Right ventricle myocardium superior (tissue), 1 donor: Measurements from ENCODE around the gene DLG1. TPM values are rescaled to one million over a fixed set of nuclear protein-coding genes. Genes with fewer than 3 reads are reported as not detected.

Experiments used
- ATAC-seq: fragments of 200-7000 bp; cut with Tn5 transposase; one replicate; pipeline ENCODE4 v1.9.1; 2020; ENCODE audit warnings: mild to moderate bottlenecking; ENCODE audit not compliant: poor library complexity
- DNase-seq: peaks from one replicate; pipeline ENCODE4 v3.0.0-alpha.2; 2020
- intact Hi-C: fragments of 100-400 bp; cut with DNase I; formaldehyde crosslinking; loops from one replicate; pipeline ENCODE4 v1.11.2; 2022
- total RNA-seq: library from RNA; stranded (reverse); fragmentation: NEBNext Ultra II Directional; extraction: Animal tissue kit (Norgen Biotek cat#: 25700); gene quantifications from one replicate; pipeline ENCODE4 v1.2.1, GENCODE V29; 2021
- donor health status: DM: no; HTN: yes; CAD: no; lungs with severe emphysema.

DLG1 gene
- total RNA-seq, 1 donor from 2014 or later, result 40.7 TPM

DNA sequence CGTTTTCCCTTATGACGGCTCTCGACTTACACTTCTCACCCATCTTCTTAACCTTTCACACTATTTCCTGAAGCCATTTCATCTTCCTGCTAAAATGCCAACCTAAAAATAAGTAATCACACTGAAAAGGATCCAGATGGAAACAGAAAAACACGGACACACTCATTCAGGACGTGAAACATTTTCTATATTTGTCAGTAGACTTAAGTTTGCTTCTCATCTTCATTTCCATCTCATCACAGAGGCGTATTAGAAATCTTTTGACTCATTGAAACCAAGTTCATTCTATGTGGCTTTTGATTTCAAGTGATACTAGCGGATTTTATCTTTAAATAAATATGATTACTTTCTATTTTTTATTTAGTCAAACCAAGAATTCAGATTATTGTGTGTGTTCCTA is 27.4 kb upstream of the DLG1 start:
- ATAC-seq, result no peak
- intact Hi-C loops, result no loop called here

DNA sequence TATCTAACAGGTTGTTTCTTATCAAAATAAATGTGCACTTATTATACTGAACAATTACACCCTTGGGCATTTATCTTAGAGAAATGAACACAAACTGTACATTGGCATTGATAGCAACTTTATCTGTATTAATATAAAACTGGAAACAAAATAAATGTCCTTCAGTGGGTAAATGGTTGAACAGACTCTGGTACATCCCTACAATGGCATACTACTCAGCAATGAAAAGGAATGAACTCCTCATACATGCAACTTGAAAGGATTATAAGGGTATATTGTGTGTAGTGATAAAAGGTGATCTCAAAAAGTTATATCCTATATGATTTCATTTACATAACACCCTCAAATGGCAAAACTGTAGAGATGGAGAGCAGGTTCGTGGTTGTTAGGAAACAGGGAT is 23.7 kb upstream of the DLG1 start:
- no peak for DNase-seq
- intact Hi-C loops, result no loop called here

More for the DNA sequence above, 27.4 kb upstream of the DLG1 start:
- no peak for DNase-seq

DNA sequence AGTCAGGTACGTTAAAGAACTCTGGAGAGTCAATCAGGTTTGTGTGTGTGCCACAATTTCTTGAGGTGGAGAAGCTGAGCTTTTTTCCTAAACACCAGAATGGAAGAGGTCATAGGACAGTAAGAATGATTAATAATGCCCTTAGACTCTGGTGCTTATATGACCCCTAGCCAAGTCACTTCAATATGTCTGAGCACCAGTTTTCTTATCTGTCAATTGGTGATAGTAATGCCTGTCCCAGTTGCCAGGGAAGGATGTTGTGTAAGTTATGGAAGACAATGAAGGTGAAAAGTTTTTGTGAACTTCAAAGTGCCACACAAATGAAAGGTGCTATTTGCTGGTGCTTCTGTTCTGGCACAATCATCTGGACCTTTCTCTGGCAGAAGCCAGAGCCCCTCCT is 22.2 kb upstream of the DLG1 start:
- ATAC-seq (peak; percentile 46), DNase-seq (no peak)
- intact Hi-C loops, result no loop called here

More for the DNA sequence above, 23.7 kb upstream of the DLG1 start:
- ATAC-seq, result no peak

DNA sequence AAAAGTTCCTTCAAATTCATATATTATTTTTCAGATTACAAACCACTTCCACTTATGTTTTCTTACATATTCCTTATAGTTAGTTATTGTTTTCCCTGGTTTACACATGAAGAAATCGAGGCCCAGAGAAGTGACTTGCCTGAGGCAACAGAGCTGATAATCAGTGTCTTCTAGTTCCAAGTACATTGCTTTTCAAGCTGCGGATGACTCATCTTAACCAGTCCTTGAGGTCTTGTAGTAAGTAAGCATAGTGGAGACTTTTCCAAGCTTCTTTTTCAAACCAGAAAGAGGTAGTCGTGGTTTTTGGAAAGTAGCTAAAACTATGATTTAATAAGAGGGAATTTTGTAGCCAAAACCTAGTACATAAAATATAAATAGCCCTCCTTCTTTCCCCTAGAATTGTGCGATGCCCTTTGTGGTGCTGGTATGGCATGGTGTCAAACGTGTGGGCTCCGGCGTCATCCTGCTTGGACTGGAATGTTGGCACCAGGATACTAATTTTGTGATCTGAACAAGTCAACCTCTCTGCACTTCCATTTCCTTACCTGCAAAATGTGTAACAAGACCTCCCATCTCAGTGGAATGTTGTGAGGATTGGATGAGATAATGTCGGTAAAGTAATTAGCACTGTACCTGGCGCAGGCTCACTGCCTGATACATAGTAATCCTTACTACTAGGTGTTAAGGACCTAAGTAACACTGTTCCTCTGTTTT is 19.0 kb upstream of the DLG1 start:
- DNase-seq, result no peak
- ATAC-seq, result peak; percentile 75
- intact Hi-C loops, result no loop called here

DNA sequence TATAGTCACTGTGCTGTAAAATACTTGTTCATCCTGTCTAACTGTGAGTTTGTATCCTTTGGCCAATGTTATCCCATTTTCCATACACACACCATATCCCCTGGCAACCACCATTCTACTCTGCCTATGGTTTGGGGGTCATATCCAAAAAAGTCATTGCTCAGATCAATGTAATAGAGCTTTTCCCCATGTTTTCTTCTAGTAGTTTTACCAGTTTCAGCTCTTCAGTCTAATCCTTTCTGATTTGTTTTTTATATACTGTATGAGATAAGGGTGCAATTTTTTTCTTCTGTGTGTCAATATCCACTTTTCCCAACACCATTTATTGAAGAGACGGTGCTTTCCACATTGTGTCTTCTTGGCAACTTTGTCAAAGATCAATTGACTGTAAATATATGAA is 14.0 kb upstream of the DLG1 start:
- DNase-seq, result no peak
- no peak for ATAC-seq
- intact Hi-C loops, result no loop called here

DNA sequence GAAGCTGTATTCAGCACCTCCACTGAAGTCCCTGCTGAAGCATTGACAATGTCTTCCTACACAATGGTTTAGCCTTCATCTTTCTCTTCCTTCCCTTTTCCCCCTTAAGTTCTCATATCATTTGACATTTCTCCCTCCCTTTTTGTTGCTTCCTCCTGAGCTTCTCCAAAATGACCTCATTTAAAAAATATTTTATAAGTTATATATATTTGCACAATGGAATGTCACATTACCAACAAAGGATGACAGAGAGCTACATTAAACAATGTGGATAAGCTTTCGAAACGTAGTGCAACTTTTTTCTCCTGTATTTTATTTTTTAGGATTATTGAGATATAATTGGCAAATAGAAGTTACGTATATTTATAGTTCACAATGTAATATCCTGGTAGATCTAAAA is 13.2 kb upstream of the DLG1 start:
- intact Hi-C loops, result no loop called here
- ATAC-seq (no peak), DNase-seq (no peak)

DNA sequence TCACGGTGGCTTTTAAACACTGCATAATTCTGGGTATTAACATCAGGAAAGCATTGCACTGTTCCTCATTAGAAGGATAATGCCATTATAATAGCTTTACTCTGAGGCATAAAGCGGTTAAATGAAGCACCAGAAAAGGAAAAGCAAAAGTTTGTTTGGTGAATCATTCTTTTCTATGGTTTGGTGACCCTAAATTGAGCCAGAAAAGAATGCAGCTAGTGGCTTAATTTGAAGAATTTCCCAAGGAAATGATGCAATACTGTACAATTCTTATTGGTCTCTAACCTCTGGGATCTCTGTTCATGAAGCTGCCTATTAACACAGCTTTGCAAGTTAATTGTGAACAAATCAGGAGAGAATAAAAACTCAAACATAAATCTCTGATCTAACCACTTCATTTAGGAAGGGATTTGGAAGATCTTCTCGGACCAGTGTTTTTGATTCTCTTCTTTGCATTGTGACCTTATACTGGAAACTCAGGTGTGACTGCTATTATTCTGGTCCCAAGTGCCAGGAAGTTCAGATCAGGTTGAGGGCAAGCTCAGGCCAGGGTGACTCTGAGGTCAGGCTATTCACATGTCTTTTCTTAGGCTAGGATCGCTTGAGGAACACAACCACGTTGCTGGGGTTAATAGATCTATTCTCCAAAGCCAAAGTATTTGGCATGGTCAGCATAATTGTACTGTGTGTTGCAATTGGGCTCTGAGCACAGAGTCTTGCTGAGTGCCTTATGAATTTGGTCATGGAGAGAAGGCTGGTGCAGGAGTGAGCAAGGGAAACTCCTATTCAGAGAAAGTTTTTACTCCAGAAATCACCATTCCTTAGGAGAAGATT is 11.3 kb upstream of the DLG1 start:
- intact Hi-C loops, result no loop called here
- peak; percentile 93 for ATAC-seq
- no peak for DNase-seq

DNA sequence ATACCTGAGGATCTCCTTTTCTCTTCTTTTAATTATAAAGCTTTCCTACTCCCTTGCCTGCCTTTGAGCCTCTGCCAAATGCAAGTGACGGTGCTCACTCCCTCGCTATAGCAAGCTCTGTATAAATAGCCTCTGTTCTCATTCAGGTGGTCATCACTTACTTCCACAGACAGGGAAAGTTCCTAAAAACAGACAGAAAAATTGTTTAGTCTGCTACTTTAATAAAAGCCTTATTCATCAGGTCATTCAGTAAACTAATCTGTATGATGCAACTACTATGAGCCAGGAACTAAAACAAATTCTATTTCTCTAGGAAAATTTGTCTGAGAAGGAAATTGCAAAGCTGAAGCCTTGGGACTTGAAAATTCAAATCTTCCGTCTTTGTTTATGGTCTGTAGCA is 10.2 kb upstream of the DLG1 start:
- intact Hi-C loops, result no loop called here
- ATAC-seq (no peak), DNase-seq (no peak)

DNA sequence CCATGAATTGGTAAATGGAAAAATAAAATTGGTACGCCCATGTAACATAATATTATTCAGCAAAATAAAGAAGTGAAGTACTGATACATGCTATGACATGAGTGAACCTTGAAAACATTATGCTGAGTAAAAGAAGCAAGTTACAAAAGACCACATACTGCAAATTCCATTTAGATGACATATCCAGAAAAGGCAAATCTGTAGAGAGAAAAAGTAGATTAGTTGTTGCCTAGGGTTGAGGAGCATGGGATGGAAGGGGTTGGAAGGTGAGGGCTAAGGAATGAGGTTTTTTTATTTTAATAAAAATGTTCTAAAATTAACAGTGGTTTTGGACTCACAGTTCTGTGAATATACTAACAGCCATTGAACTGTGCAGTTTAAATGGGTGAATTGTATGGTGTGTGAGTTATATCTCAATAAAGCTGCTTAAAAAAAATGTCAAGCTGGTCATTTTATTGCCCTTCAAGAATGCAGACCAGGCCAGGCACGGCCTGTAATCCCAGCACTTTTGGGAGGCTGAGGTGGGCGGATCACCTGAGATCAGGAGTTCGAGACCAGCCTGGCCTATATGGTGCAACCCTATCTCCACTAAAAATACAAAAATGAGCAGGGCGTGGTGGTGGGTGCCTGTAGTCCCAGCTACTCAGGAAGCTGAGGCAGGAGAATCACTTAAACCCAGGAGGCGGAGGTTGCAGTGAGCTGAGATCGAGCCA is 8.1 kb upstream of the DLG1 start:
- no peak for DNase-seq
- intact Hi-C loops, result no loop called here
- no peak for ATAC-seq

DNA sequence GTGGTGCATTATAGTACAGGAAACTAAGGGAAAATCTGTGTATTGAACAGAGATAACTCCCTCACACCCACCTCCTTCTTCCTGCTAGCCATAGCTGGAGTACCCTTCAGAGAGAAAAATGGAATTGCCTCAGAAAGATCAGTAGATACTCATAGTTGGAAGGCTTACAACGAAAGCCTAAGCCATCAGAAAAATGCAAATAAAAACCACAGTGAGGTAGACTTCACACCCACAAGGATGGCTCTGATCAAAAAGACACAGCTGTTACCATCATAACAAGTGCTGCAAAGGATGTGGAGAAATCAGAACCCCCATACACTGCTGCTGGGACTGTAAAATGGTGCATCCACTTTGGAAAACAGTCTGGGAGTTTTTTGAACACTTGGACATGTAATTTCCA is 7.4 kb upstream of the DLG1 start:
- ATAC-seq (no peak), DNase-seq (no peak)
- intact Hi-C loops, result no loop called here

DNA sequence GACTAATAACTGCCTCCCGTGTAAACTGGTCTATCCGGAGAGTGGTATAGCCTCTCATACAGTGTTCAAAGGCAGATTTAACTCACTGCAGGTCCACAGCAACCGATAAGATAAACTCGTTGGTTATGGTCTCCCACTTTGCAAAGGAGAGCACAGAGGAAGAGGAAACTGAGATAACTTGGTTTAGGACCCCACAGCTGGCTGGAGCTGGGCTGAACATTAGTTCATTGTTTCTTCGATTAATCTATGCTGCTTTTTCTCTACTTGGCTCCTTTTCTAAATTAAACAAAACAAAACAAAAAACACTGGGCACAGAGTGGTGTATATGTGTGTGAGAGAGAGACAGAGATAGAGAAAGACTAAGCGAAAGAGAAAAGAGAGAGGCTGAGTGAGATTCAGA is 5.0 kb upstream of the DLG1 start:
- DNase-seq (no peak), ATAC-seq (no peak)
- intact Hi-C loops, result no loop called here

DNA sequence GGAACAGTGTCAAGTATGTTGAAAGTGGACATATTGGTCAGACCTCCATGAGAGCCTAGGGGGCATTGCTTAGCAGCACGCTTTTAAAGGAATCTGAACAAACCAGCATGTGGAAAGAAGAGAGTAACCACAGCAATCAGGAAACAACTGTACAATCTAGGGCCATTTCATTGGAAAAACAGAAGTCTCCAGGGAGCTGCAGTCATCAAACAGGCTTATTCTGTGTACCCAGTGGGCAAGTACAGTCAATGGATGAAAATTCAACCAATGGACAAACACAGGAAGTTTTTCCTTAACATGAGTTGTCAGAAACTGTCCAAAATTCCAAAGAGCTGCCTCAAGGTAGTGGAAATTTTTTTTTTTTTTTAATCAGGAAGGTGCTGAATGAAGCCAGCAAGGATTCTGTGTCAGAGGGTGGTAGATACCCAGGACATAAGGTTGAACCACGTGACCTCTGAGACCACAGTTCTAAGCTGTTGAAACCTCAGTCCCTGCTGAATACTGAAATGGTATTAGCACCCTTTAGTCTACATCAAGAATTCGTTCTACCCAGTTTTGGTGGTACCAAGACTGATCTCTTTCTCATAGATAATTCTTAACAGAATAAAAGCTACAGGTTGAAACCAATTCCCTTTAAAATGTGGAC is 4.4 kb upstream of the DLG1 start:
- intact Hi-C loops, result no loop called here
- ATAC-seq, result no peak

DNA sequence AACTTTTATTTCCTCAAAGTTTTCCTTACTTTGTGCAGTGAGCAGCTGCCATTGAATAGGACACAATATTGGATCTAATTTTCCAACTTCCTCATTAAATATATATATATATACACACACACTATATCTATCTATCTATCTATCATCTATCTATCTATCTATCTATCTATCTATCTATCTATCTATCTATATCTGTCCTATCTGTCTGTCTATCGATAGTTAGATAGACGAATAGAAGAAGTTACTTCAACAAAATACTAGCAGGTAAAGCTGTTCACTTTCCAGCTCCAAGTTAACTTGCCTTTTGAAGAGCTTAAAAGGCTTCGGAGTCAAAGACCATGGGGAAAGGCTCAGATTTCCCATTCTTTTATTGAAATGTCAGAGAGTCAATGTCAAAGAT is 3.6 kb upstream of the DLG1 start:
- DNase-seq (no peak), ATAC-seq (no peak)
- intact Hi-C loops, result no loop called here

More for the DNA sequence above, 4.4 kb upstream of the DLG1 start:
- DNase-seq, result no peak

DNA sequence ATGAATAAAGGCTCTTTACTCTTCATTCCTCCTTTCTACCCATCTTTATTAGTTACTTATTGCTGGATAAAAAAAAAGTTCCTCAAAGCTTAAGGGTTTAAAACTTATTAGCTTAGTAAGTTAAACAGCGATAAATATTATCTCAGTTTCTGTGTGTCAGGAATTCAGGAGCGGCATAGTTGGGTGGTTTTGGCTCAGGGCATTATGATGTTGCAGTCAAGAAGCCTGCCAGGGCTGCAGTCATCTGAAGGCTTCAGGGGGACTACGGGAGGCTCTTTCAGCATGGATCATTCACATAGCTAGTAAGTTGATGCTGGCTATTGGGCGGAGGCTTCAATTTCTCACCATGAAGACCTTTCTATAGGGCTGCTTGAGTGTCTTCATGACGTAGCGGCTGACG is 1.9 kb upstream of the DLG1 start:
- ATAC-seq (no peak), DNase-seq (no peak)
- intact Hi-C loops, result no loop called here

DNA sequence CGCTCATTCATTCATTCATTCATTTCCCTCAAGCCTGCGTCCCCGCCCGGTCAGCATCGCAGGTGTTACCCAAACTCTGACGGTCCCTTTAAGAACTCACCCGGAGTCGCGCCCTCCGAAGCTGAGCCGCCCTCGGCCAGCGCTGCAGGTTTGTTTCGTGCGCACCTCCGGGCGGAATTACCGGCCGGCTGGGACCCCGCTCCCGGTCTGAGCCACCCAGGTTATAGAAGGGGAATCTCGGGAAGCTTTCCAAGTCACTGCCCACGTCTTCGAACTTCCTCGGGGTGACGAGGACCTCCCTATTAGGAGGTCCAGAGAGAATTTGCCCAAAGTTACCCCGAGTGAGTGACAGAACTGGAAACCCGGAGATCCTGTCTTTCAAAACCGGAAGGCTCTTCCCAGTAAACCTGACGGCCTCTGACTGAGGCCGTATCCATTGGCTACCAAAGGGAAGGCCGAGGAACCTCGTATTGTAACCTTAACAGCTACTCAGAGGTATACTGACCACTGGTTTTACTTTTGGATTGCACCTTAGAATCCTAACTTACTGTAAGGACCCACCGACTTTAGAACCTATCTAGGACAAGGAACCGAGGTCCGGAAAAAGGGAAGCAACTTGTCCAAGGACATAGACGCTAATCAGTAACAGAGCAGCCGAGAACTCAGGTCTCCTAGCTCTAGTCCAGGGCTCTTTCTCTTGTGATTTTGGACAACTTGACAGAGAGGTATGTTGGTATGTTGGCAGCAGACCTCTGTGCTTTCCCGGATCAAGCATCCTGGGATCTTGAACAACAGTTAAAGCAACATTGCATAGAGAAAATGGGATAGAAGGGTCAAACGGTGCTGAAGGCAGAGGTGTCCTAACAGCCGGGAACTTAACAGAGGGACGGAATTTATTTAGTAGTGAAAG is 788 bp upstream of the DLG1 start:
- peak; percentile 32 for ATAC-seq
- intact Hi-C loops, result no loop called here

DNA sequence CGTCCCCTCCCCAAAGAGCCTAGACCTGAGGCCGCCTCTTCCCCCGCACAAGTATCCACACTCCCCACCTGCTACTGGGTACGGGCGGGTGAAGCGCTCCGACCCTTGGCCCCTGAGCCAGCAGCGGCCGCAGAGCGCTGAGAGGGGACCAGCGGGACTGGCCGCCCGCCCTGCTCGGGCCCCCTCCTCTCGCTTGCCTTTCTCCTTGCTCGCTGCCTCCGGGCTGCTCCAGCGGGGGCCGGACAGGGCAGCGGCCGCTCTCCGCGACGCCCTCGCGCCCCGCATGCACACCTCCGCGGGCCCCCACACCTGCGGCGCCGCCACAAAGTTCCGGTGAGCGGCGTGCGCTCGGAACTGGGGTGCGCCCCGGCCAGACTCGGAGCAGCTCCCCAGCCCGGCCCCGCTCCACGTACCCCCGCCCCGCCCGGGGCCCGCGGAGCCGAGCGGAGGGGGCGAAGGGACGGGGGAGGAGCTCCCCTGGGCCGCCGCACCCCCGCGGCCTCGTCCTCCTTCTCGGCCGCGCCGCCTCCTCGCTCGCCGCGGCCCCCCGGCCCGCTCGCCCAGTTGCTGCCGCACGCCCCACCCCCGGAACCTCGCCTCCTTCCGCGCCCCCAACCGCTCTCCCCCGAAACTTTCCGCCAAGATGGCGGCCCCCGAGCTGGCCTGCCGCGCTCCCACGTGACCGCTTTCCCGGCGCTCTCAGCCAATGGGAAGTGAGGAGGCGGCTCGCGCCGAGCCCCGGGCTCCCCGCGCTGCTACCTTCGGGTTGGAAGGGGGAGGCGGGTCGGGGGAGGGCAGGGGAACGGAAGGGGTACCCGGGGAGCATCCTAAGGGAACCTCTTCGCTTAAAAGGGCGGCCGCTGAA is 704 bp downstream of the DLG1 start:
- peak; percentile 94 for DNase-seq
- peak; percentile 97 for ATAC-seq
- intact Hi-C loops, result no loop called here

More for the DNA sequence above, 788 bp upstream of the DLG1 start:
- DNase-seq, result peak; percentile 60

DNA sequence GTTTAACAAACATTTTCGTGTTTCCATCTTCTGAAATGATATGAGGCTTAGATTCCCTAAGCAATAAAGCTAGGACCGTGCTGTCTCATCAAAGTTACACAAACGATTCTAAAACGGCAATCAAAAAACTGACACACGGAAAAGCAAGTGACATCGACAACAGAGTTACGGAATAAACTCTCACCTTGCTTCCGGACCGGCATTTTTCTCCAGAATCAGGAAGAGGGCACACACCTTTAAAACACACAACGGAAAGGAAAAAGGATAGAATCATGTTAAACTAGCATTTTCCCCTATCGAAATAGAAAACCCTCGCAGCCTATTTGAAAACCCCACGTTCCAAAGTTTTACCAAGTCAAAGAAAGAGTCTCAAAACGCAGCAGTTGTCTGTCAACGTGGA is 1.4 kb downstream of the DLG1 start:
- intact Hi-C loops, result no loop called here
- ATAC-seq (no peak), DNase-seq (no peak)
